Skin of body (tissue), 2 donors: ENCODE measurements around the gene TENT4B. TPM values are rescaled to one million over a fixed set of nuclear protein-coding genes. Genes with fewer than 3 reads are reported as not detected.

ENCODE experiments used
- DNase-seq: peaks from one replicate; lab custom pipeline; 2025; lab: John Stamatoyannopoulos, UW
- total RNA-seq: library from RNA; depleted of rRNA; stranded (reverse); fragments of >200 nt; gene quantifications from one replicate; pipeline ENCODE4 v1.2.3, GENCODE V29; 2014

The TENT4B gene
- total RNA-seq, 1 donor from 2014 or later = 8.7 TPM

GRCh38 chr16:50195276-50195675 is 42.2 kb downstream of the TENT4B start:
- no peak for DNase-seq

- DNase-seq = no peak
These were observed 42.6 kb downstream of the TENT4B start for GRCh38 chr16:50195756-50196155.

- no peak for DNase-seq
These were observed 44.5 kb downstream of the TENT4B start for GRCh38 chr16:50197582-50197981.

DNA sequence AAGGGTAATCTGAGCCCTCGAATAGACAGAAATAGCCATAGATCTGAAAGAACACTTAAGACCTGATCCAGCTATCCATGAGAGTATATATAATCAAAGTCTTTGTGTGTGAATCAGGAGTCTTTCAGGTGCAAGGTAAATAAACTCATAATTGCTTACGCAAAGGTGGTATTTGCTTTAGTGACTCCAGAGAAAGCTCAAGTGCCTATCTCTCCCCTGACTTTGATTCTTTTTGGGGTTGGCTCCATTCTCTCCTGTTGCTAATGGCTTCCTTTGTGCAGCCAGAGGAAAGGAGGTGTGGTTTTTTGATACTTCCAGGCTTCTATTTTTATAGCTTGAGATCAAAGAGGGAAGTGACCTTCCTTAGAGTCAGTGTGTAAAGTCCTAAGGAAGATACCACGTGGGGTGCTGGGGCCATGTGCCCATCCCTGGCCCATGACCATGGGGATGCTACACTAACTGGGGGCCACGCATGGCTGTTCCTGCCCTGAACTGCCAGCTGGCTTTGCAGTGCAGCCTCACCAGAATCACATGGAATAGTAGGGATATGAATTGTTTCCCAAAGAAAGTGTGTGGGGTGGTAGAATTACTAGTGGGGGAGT is 45.8 kb downstream of the TENT4B start:
- no peak for DNase-seq

DNA sequence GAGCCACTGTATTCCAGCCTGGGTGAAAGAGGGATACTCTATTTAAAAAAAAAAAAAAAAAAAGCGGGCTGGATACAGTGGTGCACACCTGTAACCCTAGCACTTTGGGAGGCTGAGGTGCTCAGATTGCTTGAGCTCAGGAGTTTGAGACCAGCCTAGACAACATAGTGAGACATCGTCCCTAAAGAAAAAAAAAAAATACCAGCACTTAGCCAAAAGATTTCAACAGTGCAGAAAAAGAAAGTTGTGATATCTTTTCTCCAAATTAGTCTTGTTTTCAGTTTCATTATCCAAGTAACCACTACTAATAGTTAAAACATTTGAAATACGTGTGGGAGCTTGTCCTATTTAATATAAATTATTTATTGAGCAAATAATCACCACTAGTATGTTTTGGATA is 48.7 kb downstream of the TENT4B start:
- no peak for DNase-seq

DNA sequence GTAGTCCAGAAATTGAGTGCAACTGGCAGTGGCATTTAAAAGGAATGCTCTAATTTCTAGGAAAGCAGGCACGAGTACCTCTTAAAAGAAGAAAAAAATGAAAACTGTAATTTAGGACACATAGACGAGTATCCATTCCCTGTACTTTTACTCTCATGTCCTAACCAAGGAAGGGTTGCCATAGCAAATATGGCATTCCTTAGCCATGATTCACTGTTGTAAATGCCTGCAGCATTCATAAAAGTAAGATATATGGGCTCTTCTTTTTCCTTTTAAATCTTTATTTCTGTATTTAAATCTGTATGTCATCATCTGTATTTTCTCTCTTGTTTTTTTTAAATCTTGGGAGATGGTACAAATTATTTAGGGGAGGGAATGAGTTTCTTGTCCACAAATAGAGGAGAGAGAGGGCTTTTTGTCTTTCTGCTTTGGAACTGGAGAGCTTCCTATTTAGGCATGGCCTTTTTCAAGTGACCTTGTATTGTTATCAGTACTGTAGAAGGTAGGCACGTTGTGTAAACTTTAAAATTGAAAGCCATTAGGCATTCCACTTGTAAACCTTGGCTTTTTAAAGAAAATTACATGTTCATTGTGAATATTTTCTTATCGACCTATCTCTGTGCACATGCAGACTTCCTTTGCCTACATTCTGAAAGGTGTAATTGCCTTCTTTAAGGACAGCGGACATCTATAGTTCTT is 50.0 kb downstream of the TENT4B start:
- DNase-seq = peak; percentile 78

- no peak for DNase-seq
These were observed 50.6 kb downstream of the TENT4B start for GRCh38 chr16:50203681-50204080.

GRCh38 chr16:50204453-50205108 is 51.5 kb downstream of the TENT4B start:
- DNase-seq = no peak

GRCh38 chr16:50207652-50208051 is 54.5 kb downstream of the TENT4B start:
- no peak for DNase-seq

DNA sequence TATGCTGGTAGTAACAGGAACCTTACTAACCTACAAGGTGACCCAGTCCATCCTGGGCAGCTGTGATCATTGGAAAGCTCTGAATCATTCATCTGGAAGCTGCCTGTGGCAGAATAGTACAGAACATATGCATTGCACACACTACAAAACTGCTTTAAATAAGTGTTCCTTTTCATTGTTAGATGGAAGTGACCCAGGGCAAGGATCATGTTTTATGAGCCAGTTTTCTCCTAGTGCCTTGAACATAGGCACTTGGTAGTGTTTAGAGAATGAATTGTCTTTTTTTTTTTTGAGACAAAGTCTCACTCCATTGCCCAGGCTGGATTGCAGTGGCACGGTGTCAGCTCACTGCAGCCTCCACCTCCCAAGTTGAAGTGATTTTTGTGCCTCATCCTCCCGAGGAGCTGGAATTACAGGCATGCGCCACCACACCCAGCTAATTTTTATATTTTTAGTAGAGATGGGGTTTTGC is 55.4 kb downstream of the TENT4B start:
- no peak for DNase-seq

GRCh38 chr16:50209546-50210265 is 56.6 kb downstream of the TENT4B start:
- DNase-seq = no peak

- peak; percentile 78 for DNase-seq
These were observed 57.3 kb downstream of the TENT4B start for GRCh38 chr16:50210266-50211038.

DNA sequence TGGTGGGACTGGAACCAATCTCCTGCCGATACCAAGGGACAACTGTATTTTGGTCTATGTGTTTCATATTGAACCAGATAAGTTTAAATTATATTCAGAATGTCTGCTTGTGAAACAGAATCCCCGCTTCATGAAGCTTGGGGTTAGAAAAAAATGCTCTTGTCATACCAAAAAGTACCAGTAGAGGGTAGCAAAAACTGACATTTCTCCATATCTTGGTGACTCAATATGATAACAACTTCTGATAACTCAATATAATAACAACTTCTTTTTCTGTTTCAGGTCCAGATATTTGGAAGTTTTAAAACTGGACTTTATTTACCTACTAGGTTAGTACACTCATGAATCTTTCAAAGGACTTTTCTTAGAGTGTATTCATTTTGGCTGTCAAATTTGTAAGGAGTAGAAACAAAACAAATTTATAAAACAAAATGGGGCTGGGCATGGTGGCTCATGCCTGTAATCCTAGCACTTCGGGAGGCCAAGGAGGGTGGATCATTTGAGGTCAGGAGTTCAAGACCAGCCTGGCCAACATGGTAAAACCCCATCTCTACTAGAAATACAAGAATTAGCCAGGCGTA is 60.9 kb downstream of the TENT4B start:
- peak; percentile 26 for DNase-seq

DNA sequence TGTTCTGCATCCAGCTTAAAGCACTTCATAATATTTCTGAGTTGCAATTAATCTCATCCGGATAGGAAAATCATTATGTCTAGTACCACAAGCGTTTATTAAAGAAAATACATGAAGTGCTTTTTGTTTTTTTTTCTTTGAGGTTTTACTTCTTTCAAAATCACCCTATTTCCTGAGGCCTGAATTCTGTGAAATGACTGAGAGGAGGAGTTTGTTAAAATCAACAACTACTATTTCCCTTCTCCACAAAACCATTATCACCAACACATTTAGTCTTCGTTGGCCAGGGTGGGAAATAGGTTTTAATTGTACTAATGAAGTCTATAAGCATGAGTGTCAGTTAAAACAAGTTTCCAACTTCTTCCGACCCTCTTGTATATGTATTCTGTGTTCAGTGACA is 62.6 kb downstream of the TENT4B start:
- no peak for DNase-seq

- no peak for DNase-seq
These were observed 63.1 kb downstream of the TENT4B start for GRCh38 chr16:50216231-50216630.

DNA sequence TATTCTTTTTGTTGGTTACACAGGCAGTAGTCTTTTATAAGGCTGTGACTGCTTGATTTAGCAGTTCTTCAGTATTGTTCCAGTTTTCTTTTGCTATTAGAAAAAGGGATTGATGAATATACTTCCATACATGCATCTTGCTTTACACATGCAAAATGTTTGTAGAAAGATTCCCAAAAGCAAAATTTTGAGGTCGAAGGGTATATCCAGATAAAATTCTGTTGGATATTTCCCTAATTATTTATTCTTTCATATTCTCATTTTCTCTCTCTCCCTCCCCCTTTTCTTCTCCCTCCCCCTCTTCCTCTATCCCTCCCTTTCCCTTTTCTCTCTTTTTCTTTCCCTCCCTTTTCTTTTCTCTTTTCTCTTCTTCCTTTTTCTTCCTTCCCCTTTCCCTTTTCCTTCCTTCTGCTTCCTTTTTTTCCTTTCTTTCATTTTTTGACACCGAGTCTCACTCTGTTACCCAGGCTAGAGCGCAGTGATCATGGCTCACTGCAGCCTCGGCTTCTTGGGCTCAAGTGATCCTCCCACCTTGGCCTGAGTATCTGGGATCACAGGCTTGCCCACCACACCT is 66.4 kb downstream of the TENT4B start:
- DNase-seq = no peak

- no peak for DNase-seq
These were observed 71.2 kb downstream of the TENT4B start for GRCh38 chr16:50224286-50224685.

GRCh38 chr16:50227120-50227519 is 74.0 kb downstream of the TENT4B start:
- no peak for DNase-seq

DNA sequence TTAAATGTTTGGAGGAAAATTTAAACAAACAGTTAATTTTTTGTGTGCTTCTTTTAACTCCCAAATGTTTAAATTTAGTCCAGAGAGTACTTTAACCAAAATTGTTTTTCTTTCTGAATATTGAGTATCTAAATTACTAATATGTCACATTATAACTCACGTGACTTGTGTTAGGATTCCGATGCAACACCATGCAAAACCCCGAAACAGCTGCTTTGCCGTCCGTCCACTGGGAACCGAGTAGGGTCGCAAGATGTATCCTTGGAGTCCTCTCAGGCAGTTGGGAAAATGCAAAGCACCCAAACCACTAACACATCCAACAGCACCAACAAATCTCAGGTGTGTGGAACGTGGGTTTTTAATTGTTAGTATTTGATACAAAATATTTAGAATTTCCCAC is 74.6 kb downstream of the TENT4B start:
- DNase-seq = no peak

GRCh38 chr16:50228364-50228868 is 75.3 kb downstream of the TENT4B start:
- no peak for DNase-seq
